CD4-positive, alpha-beta T cell (primary cell): ENCODE measurements around the gene FBXL3. TPM values are rescaled to one million over a fixed set of nuclear protein-coding genes. Genes with fewer than 3 reads are reported as not detected.

Experiments
- ATAC-seq: fragments of 200-7000 bp; cut with Tn5 transposase; one replicate; pipeline ENCODE4 v1.10.0; 2022; ENCODE audit warnings: mild to moderate bottlenecking; ENCODE audit not compliant: poor library complexity
- CTCF ChIA-PET: fragments of 350-600 bp; sonication (Branson Sonifier 250); formaldehyde crosslinking; loops from one replicate; lab custom pipeline; 2021; ENCODE audit warnings: antibody characterized with exemption, inconsistent platforms; lab: Charles Lee
- POLR2A ChIA-PET: fragments of 350-600 bp; sonication (Branson Sonifier 250); formaldehyde crosslinking; loops from one replicate; lab custom pipeline; 2021; ENCODE audit warnings: antibody characterized with exemption, inconsistent platforms; lab: Charles Lee
- DNase-seq, 14 experiments: peaks; one replicate each; pipeline ENCODE4 v3.0.0-alpha.2; 2013 to 2020; ENCODE audit warnings: mixed read lengths in 2 of 14
- H3K27ac ChIP-seq, 2 donors: one replicate each; pipeline versions ENCODE4 v1.5.1 to v1.7.0; 2013; ENCODE audit warnings: low read length in 2 of 2, low read depth in 1 of 2, mild to moderate bottlenecking in 1 of 2
- H3K27me3 ChIP-seq, 2 experiments: 1 replicate in 1 of 2; 2 replicates in 1 of 2; pipeline versions ENCODE4 v1.6.1 to v1.7.0; 2013; ENCODE audit warnings: low read length in 2 of 2, control low read depth in 1 of 2, mild to moderate bottlenecking in 1 of 2, moderate library complexity in 1 of 2; ENCODE audit not compliant: insufficient read depth in 2 of 2, control insufficient read depth in 1 of 2
- H3K36me3 ChIP-seq: one replicate; pipeline ENCODE4 v1.6.1; 2013; ENCODE audit warnings: low read length, control low read depth; ENCODE audit not compliant: insufficient read depth
- H3K4me1 ChIP-seq: one replicate; pipeline ENCODE4 v1.6.1; 2013; ENCODE audit warnings: low read length, control low read depth; ENCODE audit not compliant: insufficient read depth
- H3K4me3 ChIP-seq: one replicate; pipeline ENCODE4 v1.5.1; 2013; ENCODE audit warnings: mild to moderate bottlenecking, low read length, moderate library complexity
- H3K9me3 ChIP-seq, 2 experiments: 1 replicate in 1 of 2; 2 replicates in 1 of 2; pipeline versions ENCODE4 v1.6.1 to v1.7.0; 2013; ENCODE audit warnings: low read length in 2 of 2, mild to moderate bottlenecking in 2 of 2, control low read depth in 1 of 2, moderate library complexity in 1 of 2; ENCODE audit not compliant: control insufficient read depth in 1 of 2, insufficient read depth in 1 of 2
- H3K27ac Mint-ChIP-seq: one replicate; pipeline ENCODE4 v1.8.0; 2020; ENCODE audit warnings: mixed read lengths
- H3K27me3 Mint-ChIP-seq: one replicate; pipeline ENCODE4 v1.8.0; 2021; ENCODE audit warnings: mixed read lengths
- H3K36me3 Mint-ChIP-seq: one replicate; pipeline ENCODE4 v1.8.0; 2021; ENCODE audit warnings: low read depth, mixed read lengths
- H3K4me1 Mint-ChIP-seq: one replicate; pipeline ENCODE4 v1.8.0; 2021; ENCODE audit warnings: low read depth, mixed read lengths
- H3K4me3 Mint-ChIP-seq: one replicate; pipeline ENCODE4 v1.8.0; 2020; ENCODE audit warnings: mild to moderate bottlenecking, mixed read lengths
- H3K9me3 Mint-ChIP-seq: one replicate; pipeline ENCODE4 v1.8.0; 2020; ENCODE audit warnings: mixed read lengths
- intact Hi-C, 2 experiments: fragments of 100-400 bp; cut with DNase I in 1 of 2; cut with micrococcal nuclease in 1 of 2; formaldehyde crosslinking; loops; one replicate each; pipeline versions ENCODE4 v1.15.1 to v1.9.0; 2023 to 2025; cut with DNase I, micrococcal nuclease
- total RNA-seq, 174 experiments: library from RNA in 2 of 174; stranded (reverse) in 2 of 174; gene quantifications; one replicate each; pipeline ENCODE4 v1.2.3 and lab custom pipeline; 2021 to 2026
- TF ChIP-seq, protein P1 (sequence below): fragments of 200-600 bp; IDR thresholded peaks from one replicate; pipeline ENCODE4 v1.8.0; 2022; ENCODE audit warnings: antibody characterized with exemption, mild to moderate bottlenecking

Gene FBXL3
- total RNA-seq, 2 experiments from 2014 or later, result 88.7 to 90.4 TPM

GRCh38 chr13:77048681-77049080, 21.7 kb upstream of the FBXL3 start:
- Mint-ChIP-seq H3K9me3 (no peaks in the 10 kb centered on the region), H3K27ac (peak overlapping the region; percentile 64), H3K27me3 (no peaks in the 10 kb centered on the region), H3K36me3 (peaks cover 78% of the 10 kb centered on the region), H3K4me3 (no peak overlapping the region), H3K4me1 (no peaks in the 10 kb centered on the region)
- Histone ChIP-seq H3K36me3 (peaks cover 71% of the 10 kb centered on the region), H3K4me3 (no peak overlapping the region), H3K9me3 (no peaks in the 10 kb centered on the region), H3K27ac (no peak overlapping the region), H3K27me3 (no peaks in the 10 kb centered on the region), H3K4me1 (no peaks in the 10 kb centered on the region)
- intact Hi-C loops, result no loop called here
- POLR2A ChIA-PET, result interaction anchor here (1.0 kb wide), 1 partner anchor 22 kb away, joined by 5 read pairs; no protein-coding TSS in a partner anchor
- DNase-seq (no peak), ATAC-seq (no peak)
- CTCF ChIA-PET, result no interaction called here
- TF ChIP-seq, protein P1, sequence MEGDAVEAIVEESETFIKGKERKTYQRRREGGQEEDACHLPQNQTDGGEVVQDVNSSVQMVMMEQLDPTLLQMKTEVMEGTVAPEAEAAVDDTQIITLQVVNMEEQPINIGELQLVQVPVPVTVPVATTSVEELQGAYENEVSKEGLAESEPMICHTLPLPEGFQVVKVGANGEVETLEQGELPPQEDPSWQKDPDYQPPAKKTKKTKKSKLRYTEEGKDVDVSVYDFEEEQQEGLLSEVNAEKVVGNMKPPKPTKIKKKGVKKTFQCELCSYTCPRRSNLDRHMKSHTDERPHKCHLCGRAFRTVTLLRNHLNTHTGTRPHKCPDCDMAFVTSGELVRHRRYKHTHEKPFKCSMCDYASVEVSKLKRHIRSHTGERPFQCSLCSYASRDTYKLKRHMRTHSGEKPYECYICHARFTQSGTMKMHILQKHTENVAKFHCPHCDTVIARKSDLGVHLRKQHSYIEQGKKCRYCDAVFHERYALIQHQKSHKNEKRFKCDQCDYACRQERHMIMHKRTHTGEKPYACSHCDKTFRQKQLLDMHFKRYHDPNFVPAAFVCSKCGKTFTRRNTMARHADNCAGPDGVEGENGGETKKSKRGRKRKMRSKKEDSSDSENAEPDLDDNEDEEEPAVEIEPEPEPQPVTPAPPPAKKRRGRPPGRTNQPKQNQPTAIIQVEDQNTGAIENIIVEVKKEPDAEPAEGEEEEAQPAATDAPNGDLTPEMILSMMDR, result no peak

DNA sequence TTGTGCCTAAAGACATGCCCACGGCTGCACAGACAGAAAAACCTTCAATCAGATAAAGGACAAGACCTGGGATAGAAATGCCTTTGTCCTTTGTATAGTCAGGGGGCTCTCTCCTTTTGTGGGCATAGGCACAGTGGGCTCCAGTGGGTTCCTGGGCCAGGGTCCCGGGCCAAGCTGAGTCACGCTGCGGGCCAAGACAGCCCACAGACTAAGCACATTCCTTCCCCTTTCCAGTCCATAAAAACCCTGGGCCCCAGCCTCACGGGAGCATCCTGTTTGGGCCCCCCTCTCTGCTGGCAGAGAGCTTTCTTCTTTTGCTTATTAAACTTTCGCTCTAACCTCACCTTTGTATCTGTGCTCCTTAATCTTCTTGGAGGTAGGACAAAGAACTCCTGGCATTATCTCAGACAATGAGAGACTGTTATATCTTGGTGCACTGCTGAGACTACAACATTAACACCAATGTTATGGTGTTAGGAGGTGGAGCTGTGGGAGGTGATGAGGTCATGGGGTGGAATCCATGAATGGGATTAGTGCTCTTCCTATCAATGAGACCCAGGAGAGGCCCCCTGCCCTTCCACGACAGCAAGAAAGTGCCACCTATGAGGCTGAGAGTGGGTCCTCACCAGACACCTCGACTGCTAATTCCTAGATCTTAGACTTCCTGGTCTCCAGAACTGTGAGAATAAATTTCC, 20.8 kb upstream of the FBXL3 start:
- no peaks in the 10 kb centered on the region for H3K4me1 Mint-ChIP-seq
- H3K36me3 ChIP-seq, result peaks cover 62% of the 10 kb centered on the region
- no peaks in the 10 kb centered on the region for H3K27me3 ChIP-seq
- no peaks in the 10 kb centered on the region for H3K9me3 Mint-ChIP-seq
- H3K9me3 ChIP-seq, result no peaks in the 10 kb centered on the region
- H3K27me3 Mint-ChIP-seq, result no peaks in the 10 kb centered on the region
- H3K36me3 Mint-ChIP-seq, result peaks cover 73% of the 10 kb centered on the region
- H3K27ac Mint-ChIP-seq, result peak overlapping the region; percentile 60
- no peak overlapping the region for H3K4me3 Mint-ChIP-seq
- H3K4me3 ChIP-seq, result no peak overlapping the region
- CTCF ChIA-PET, result no interaction called here
- H3K27ac ChIP-seq, result no peak overlapping the region
- ATAC-seq (no peak), DNase-seq (no peak)
- H3K4me1 ChIP-seq, result no peaks in the 10 kb centered on the region
- TF ChIP-seq, protein P1, result no peak
- POLR2A ChIA-PET, result no interaction called here
- intact Hi-C loops, result no loop called here

GRCh38 chr13:77042566-77043177, 15.7 kb upstream of the FBXL3 start:
- Histone ChIP-seq H3K4me1 (no peaks in the 10 kb centered on the region), H3K36me3 (peaks cover 23% of the 10 kb centered on the region), H3K27me3 (no peaks in the 10 kb centered on the region), H3K4me3 (no peak overlapping the region), H3K9me3 (no peaks in the 10 kb centered on the region), H3K27ac (no peak overlapping the region)
- H3K27ac Mint-ChIP-seq, result peak overlapping the region; percentile 9
- no peaks in the 10 kb centered on the region for H3K9me3 Mint-ChIP-seq
- TF ChIP-seq, protein P1, result no peak
- no peaks in the 10 kb centered on the region for H3K4me1 Mint-ChIP-seq
- no peak overlapping the region for H3K4me3 Mint-ChIP-seq
- no peaks in the 10 kb centered on the region for H3K27me3 Mint-ChIP-seq
- CTCF ChIA-PET, result interaction anchor here (0.5 to 1.1 kb wide), 3 partner anchors 63 to 239 kb away, joined by 3 to 4 read pairs (median 3); no protein-coding TSS in a partner anchor
- POLR2A ChIA-PET, result interaction anchor here (1.0 to 3.3 kb wide), 2 partner anchors 16 to 51 kb away, joined by 3 to 27 read pairs; partner anchors contain the start of genes CLN5 and FBXL3
- ATAC-seq (no peak), DNase-seq (no peak)
- intact Hi-C loops, result no loop called here
- H3K36me3 Mint-ChIP-seq, result peaks cover 27% of the 10 kb centered on the region
